Uterus (tissue), 2 donors: ENCODE data around the gene POLRMT.

Experiments used
- POLR2A ChIP-seq, 2 donors: fragments of 450-650 bp; IDR thresholded peaks; one replicate each; pipeline ENCODE4 v1.6.1; 2016; ENCODE audit warnings: antibody characterized with exemption in 2 of 2, mild to moderate bottlenecking in 1 of 2, moderate library complexity in 1 of 2
- TF ChIP-seq, protein P1 (sequence below), 4 experiments: fragments of 200-600 bp in 2 of 4; fragments of 450-650 bp in 2 of 4; sonication (generic) in 2 of 4; IDR thresholded peaks; one replicate each; pipeline ENCODE4 v1.5.1; 2016 to 2019; ENCODE audit warnings: antibody characterized with exemption in 4 of 4, mild to moderate bottlenecking in 2 of 4, moderate library complexity in 1 of 4

DNA sequence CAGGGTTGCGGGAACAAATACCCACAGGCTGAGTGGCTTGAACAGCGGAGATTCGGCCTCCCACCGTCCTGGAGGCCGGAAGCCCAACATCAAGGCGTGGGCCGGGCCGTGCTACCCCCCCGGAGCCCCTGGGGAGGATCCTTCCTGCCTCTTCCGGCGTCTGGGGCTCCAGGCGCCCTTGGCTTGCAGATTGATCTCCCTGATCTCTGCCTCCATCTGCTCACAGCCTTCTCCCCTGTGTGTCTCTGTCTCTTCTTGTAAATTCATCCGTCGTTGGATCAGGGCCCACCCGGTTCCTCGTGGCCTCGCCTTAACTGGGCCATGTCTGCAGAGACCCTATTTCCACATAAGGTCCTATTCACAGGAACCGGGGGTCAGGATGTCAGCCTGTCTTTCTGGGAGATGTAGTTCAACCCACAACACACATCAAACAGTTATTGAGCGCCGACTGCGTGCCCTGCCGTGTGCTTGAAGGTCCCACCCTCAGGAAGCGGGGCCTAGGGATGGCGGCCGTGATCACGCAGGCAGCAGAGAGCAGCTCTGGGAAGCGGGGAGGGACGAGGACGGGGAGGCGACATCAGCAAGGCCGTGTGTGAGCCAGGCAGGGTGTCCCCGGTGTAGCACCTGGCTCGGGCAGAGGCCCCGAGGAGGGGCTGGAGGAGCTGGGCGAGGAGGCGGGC is 22.4 kb downstream of the POLRMT start:
- no peak for TF ChIP-seq POLR2A (IDR thresholded peaks at IDR 0.05)
- TF ChIP-seq, protein P1, sequence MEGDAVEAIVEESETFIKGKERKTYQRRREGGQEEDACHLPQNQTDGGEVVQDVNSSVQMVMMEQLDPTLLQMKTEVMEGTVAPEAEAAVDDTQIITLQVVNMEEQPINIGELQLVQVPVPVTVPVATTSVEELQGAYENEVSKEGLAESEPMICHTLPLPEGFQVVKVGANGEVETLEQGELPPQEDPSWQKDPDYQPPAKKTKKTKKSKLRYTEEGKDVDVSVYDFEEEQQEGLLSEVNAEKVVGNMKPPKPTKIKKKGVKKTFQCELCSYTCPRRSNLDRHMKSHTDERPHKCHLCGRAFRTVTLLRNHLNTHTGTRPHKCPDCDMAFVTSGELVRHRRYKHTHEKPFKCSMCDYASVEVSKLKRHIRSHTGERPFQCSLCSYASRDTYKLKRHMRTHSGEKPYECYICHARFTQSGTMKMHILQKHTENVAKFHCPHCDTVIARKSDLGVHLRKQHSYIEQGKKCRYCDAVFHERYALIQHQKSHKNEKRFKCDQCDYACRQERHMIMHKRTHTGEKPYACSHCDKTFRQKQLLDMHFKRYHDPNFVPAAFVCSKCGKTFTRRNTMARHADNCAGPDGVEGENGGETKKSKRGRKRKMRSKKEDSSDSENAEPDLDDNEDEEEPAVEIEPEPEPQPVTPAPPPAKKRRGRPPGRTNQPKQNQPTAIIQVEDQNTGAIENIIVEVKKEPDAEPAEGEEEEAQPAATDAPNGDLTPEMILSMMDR (IDR thresholded peaks at IDR 0.05): no peak
